Measurements from ENCODE around the gene MMP25.
A peak's percentile ranks its signal among the peaks of the same experiment; 100 is the strongest.

Gene MMP25, protein sequence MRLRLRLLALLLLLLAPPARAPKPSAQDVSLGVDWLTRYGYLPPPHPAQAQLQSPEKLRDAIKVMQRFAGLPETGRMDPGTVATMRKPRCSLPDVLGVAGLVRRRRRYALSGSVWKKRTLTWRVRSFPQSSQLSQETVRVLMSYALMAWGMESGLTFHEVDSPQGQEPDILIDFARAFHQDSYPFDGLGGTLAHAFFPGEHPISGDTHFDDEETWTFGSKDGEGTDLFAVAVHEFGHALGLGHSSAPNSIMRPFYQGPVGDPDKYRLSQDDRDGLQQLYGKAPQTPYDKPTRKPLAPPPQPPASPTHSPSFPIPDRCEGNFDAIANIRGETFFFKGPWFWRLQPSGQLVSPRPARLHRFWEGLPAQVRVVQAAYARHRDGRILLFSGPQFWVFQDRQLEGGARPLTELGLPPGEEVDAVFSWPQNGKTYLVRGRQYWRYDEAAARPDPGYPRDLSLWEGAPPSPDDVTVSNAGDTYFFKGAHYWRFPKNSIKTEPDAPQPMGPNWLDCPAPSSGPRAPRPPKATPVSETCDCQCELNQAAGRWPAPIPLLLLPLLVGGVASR

DNA sequence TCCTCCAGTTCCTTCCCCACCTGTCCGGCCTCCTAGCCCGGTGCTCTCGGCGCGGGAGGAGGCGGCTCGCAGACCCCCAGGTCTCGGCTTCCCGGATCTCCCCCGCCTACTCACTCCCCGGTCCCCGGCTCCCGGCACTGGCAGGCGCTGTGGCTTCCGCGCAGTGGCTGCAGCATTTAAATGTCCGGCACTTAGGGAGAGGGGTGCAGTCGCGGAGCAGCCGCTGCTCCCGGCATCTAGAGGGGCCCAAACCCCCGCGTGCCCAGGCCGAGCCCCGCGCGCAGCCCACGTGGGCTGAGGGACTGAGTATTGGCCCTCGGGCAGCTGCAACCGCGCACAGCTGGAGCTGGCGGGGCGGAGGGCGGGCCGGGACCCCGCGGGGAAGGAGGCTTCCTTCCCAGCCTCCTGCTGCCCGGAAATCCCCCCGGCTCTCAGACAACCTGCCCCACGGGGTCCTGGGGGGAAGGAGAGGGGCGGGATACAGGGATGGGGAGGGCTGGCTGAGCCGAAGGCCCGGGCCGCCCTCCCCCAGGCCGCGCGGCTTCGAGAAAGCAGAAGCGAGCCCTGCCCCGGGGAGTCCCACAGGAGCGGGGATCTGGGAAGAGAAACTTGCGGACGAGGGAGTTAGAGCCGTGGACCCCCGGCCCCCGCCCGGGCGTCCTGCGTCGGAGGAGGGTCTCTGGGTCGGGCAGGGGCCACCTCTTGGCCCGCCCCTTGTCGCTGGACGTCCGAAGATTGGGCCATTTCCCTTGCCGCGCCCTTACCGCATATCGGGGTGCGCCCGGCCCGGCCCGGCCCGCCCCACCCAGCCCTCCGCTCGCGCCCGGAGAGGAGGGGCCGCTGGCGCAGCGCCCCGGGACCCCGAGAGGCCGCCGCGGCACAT lies at the start of gene MMP25:
TSS of gene MMP25 (plus strand) at position 804 of the 883 bp plus-strand sequence. CDS start 357 bp downstream, outside the sequence.
- H3K9me3 ChIP-seq (ENCODE audit: control insufficient read depth, low read length) = no peaks in the 10 kb centered on the region
- no peak within 1 kb of the TSS for H3K9ac ChIP-seq (ENCODE audit: low read length)
- H3K27me3 ChIP-seq (ENCODE audit: control insufficient read depth, insufficient read depth, low read length) = peaks cover 76% of the 10 kb centered on the region
- H3K4me3 ChIP-seq (ENCODE audit: low read length) = no peak within 1 kb of the TSS
- peaks cover 13% of the 10 kb centered on the region for H3K4me1 ChIP-seq (ENCODE audit: control insufficient read depth, insufficient read depth, low read length)
- H3K36me3 ChIP-seq (ENCODE audit: control insufficient read depth, insufficient read depth, low read length) = no peaks in the 10 kb centered on the region

DNA sequence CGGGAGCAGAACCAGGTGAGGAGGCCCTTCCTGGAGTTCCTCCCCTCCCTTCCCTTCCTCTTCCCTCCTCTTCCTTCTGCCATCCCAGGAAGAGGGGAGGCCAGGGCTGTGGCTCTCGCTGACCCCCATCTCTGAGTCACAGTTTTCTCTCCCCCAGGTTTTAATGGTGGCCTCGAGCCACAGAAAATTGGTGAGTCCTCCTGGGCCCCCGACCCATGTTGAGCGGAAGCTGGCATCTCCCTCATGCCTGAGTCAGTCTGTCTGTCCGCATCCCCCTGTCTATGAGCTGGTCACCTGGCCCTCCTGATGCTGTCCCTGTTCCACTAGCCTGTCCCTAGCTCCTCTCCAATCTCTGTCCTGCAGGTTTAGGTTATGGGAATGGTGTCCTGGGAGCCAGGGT lies 46.4 kb upstream of the MMP25 start:
- Histone ChIP-seq H3K4me1 (ENCODE audit: control insufficient read depth, insufficient read depth, low read length) (peaks cover 2% of the 10 kb centered on the region), H3K4me3 (ENCODE audit: low read length) (no peak overlapping the region), H3K9me3 (ENCODE audit: control insufficient read depth, low read length) (no peaks in the 10 kb centered on the region), H3K36me3 (ENCODE audit: control insufficient read depth, insufficient read depth, low read length) (no peaks in the 10 kb centered on the region), H3K27me3 (ENCODE audit: control insufficient read depth, insufficient read depth, low read length) (no peaks in the 10 kb centered on the region), H3K9ac (ENCODE audit: low read length) (no peak overlapping the region)

- no peak overlapping the region for H3K4me3 ChIP-seq (ENCODE audit: low read length)
- no peaks in the 10 kb centered on the region for H3K36me3 ChIP-seq (ENCODE audit: control insufficient read depth, insufficient read depth, low read length)
- H3K27me3 ChIP-seq (ENCODE audit: control insufficient read depth, insufficient read depth, low read length) = no peaks in the 10 kb centered on the region
- no peaks in the 10 kb centered on the region for H3K9me3 ChIP-seq (ENCODE audit: control insufficient read depth, low read length)
- no peak overlapping the region for H3K9ac ChIP-seq (ENCODE audit: low read length)
- peaks cover 4% of the 10 kb centered on the region for H3K4me1 ChIP-seq (ENCODE audit: control insufficient read depth, insufficient read depth, low read length)
These were observed 45.8 kb upstream of the MMP25 start for GRCh38 chr16:3000540-3000939.

GRCh38 chr16:3001316-3001715 lies 45.0 kb upstream of the MMP25 start:
- Histone ChIP-seq H3K9ac (ENCODE audit: low read length) (no peak overlapping the region), H3K27me3 (ENCODE audit: control insufficient read depth, insufficient read depth, low read length) (no peaks in the 10 kb centered on the region), H3K9me3 (ENCODE audit: control insufficient read depth, low read length) (no peaks in the 10 kb centered on the region), H3K4me3 (ENCODE audit: low read length) (no peak overlapping the region), H3K36me3 (ENCODE audit: control insufficient read depth, insufficient read depth, low read length) (no peaks in the 10 kb centered on the region), H3K4me1 (ENCODE audit: control insufficient read depth, insufficient read depth, low read length) (peaks cover 11% of the 10 kb centered on the region)

DNA sequence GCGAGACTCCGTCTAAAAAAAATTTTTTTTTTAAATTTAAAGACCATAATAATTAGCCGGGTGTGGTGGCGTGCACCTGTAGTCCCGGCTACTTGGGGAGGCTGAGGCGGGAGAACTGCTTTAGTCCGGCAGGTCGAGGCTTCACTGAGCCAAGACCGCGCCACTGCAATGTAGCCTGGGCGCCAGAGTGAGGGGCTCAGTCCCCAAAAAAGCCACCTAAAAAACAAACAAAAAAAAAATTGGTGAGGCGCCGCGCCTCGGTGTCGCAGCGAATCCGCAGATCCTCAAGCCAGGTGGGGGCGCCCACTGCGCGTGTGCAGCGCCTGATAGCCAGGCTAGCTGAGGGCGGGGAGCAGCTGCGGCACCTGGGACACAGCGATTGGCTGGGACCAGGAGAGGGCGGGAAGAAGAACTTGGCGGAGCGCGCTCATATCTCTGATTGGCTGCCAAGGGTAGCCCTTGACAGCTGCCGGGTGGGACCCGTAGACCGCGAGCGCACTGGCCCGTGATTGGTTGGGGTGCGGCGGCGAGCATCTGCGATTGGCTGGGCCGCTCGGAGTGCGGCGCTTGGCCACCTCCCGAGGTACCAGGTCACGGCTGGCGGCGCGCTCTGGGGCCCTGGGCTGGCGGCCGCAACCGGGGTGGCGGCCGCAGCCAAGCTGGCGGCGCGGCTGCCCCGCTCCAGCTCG lies 42.6 kb upstream of the MMP25 start:
- H3K9me3 ChIP-seq (ENCODE audit: control insufficient read depth, low read length) = no peaks in the 10 kb centered on the region
- peaks cover 34% of the 10 kb centered on the region for H3K4me1 ChIP-seq (ENCODE audit: control insufficient read depth, insufficient read depth, low read length)
- peaks cover 8% of the 10 kb centered on the region for H3K27me3 ChIP-seq (ENCODE audit: control insufficient read depth, insufficient read depth, low read length)
- H3K36me3 ChIP-seq (ENCODE audit: control insufficient read depth, insufficient read depth, low read length) = no peaks in the 10 kb centered on the region
- no peak overlapping the region for H3K9ac ChIP-seq (ENCODE audit: low read length)
- H3K4me3 ChIP-seq (ENCODE audit: low read length) = no peak overlapping the region

GRCh38 chr16:3004319-3004718 lies 42.0 kb upstream of the MMP25 start:
- Histone ChIP-seq H3K27me3 (ENCODE audit: control insufficient read depth, insufficient read depth, low read length) (peaks cover 8% of the 10 kb centered on the region), H3K9ac (ENCODE audit: low read length) (no peak overlapping the region), H3K36me3 (ENCODE audit: control insufficient read depth, insufficient read depth, low read length) (no peaks in the 10 kb centered on the region), H3K9me3 (ENCODE audit: control insufficient read depth, low read length) (no peaks in the 10 kb centered on the region), H3K4me3 (ENCODE audit: low read length) (no peak overlapping the region), H3K4me1 (ENCODE audit: control insufficient read depth, insufficient read depth, low read length) (peaks cover 39% of the 10 kb centered on the region)

DNA sequence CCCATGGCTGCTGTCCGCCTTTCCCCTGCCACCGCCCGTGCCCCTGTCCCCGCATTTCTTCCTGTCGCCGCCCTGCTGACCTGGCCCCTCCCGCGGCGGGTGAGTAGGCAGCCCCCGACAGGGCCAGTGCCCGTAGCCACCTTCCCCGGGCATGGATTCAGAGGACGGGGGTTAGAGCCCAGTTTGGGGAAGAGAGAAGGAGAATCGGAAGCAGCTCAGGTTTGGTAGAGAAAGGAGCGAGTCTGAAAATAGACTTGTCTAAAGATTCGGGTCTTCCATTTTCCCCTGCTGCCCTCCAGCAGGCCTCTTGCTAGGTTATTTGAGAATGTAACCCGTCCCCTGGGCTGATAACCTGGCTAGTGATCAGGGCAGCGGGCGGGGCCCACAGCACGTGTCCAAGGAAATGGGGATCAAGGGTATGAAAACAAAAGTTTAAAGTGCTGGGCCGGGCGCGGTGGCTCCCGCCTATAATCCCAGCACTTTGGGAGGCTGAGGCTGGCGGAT lies 41.5 kb upstream of the MMP25 start:
- Histone ChIP-seq H3K9ac (ENCODE audit: low read length) (peak overlapping the region; percentile 65), H3K36me3 (ENCODE audit: control insufficient read depth, insufficient read depth, low read length) (no peaks in the 10 kb centered on the region), H3K9me3 (ENCODE audit: control insufficient read depth, low read length) (no peaks in the 10 kb centered on the region), H3K4me1 (ENCODE audit: control insufficient read depth, insufficient read depth, low read length) (peaks cover 44% of the 10 kb centered on the region), H3K4me3 (ENCODE audit: low read length) (no peak overlapping the region), H3K27me3 (ENCODE audit: control insufficient read depth, insufficient read depth, low read length) (peaks cover 8% of the 10 kb centered on the region)

DNA sequence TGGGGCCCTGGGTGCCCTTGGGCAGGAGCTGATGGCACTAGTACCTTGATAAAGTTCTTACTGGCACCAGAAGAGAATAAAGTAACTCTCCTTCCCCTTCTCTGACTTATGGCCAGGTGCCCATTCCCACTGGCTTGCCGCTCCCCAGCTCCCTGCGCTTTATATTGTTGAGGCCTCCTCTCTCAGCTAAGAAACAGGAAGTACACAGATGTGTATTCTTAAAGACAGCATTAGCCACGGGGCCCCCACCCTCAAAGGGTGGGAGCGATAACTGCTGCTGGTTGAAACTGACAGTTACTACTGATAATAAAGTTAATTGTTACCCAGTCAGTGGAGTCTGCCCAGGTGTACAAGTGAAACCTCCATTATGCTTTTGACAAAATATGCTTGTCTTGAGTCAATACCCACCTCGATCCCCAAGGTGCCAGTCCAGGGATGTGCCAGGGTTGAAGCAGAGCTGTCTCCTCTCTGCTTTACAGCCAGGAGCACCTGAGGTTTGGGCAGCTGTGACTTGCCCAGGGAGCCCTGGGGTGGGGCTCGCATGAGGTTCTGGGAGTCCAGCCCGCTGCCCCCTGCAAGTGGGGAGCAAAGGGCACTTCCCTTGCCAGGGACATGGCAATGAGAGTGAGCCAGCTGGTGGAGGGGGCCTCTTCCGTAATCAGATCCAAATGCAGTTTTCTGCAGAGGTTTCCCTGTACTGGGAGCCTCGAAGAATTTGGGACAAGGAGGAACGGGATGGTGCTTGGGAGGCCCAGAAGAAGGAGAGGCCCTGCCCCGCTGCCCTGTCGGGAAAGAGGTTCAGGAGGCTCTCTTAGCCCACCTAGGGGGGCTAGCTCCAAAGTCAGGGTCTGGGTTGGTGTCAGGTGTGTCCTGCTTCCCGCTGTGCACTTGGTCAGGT lies 39.1 kb upstream of the MMP25 start:
- H3K27me3 ChIP-seq (ENCODE audit: control insufficient read depth, insufficient read depth, low read length) = peaks cover 18% of the 10 kb centered on the region
- no peak overlapping the region for H3K9ac ChIP-seq (ENCODE audit: low read length)
- H3K9me3 ChIP-seq (ENCODE audit: control insufficient read depth, low read length) = no peaks in the 10 kb centered on the region
- no peaks in the 10 kb centered on the region for H3K36me3 ChIP-seq (ENCODE audit: control insufficient read depth, insufficient read depth, low read length)
- peaks cover 48% of the 10 kb centered on the region for H3K4me1 ChIP-seq (ENCODE audit: control insufficient read depth, insufficient read depth, low read length)
- H3K4me3 ChIP-seq (ENCODE audit: low read length) = no peak overlapping the region

GRCh38 chr16:3007957-3008689 lies 38.2 kb upstream of the MMP25 start:
- H3K4me1 ChIP-seq (ENCODE audit: control insufficient read depth, insufficient read depth, low read length) = peaks cover 57% of the 10 kb centered on the region
- H3K4me3 ChIP-seq (ENCODE audit: low read length) = no peak overlapping the region
- peaks cover 26% of the 10 kb centered on the region for H3K27me3 ChIP-seq (ENCODE audit: control insufficient read depth, insufficient read depth, low read length)
- no peaks in the 10 kb centered on the region for H3K9me3 ChIP-seq (ENCODE audit: control insufficient read depth, low read length)
- H3K9ac ChIP-seq (ENCODE audit: low read length) = peak overlapping the region; percentile 1
- no peaks in the 10 kb centered on the region for H3K36me3 ChIP-seq (ENCODE audit: control insufficient read depth, insufficient read depth, low read length)

DNA sequence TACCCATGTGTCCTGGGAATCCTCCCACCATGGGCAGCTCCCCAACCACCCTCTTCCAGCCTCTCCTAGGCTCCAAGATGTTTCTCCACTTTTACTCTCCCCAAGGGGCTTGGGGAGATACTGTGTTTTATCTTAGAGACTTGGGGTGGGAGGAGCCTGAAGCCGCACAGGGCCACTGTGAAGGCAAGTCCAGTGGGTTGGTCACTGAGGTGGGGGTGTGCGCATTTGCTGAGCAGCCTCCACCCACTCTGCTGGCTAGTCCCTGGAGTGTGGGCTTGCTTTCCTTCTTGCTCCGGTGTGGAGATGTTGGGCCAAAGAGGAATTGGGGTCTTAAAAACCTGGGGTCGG lies 37.7 kb upstream of the MMP25 start:
- Histone ChIP-seq H3K4me1 (ENCODE audit: control insufficient read depth, insufficient read depth, low read length) (peaks cover 59% of the 10 kb centered on the region), H3K9ac (ENCODE audit: low read length) (peak overlapping the region; percentile 1), H3K36me3 (ENCODE audit: control insufficient read depth, insufficient read depth, low read length) (no peaks in the 10 kb centered on the region), H3K9me3 (ENCODE audit: control insufficient read depth, low read length) (no peaks in the 10 kb centered on the region), H3K4me3 (ENCODE audit: low read length) (no peak overlapping the region), H3K27me3 (ENCODE audit: control insufficient read depth, insufficient read depth, low read length) (peaks cover 32% of the 10 kb centered on the region)

All from mucosa of stomach (tissue), 1 donor.